IMR-90 (cell line): ENCODE data around the gene FES. TPM values are rescaled to one million over a fixed set of nuclear protein-coding genes. Genes with fewer than 3 reads are reported as not detected.

ENCODE experiments used
- ATAC-seq: fragments of 200-7000 bp; cut with Tn5 transposase; 2 replicates; pipeline ENCODE4 v1.9.1; 2020; ENCODE audit warnings: low read depth, mild to moderate bottlenecking, moderate library complexity
- BruUV-seq: library from RNA; stranded (reverse); fragments of 400-500 nt; replicated peaks from 2 replicates; lab custom pipeline; 2021; lab: Mats Ljungman, UMichigan
- CTCF ChIA-PET: fragments of 300-600 bp; formaldehyde crosslinking; extraction: SDS; loops from one replicate; lab custom pipeline; 2021; ENCODE audit warnings: antibody characterized with exemption; lab: Yijun Ruan, JAX
- POLR2A ChIA-PET: fragments of 300-600 bp; sonication (Branson Sonifier 250); formaldehyde crosslinking; loops from one replicate; lab custom pipeline; 2022; ENCODE audit warnings: antibody characterized with exemption; ENCODE audit not compliant: unreplicated experiment; lab: Charles Lee
- DNase-seq: peaks from one replicate; pipeline ENCODE4 v3.0.0; 2013
- H2AFZ ChIP-seq: replicated peaks from 2 replicates; pipeline ENCODE3; 2013; ENCODE audit warnings: low read length, mild to moderate bottlenecking; ENCODE audit not compliant: poor library complexity
- H2AK5ac ChIP-seq: 2 replicates; pipeline ENCODE4 v1.6.1; 2013; ENCODE audit warnings: low read depth, low read length, inconsistent platforms
- H2AK9ac ChIP-seq: replicated peaks from 2 replicates; pipeline ENCODE3; 2013; ENCODE audit warnings: mild to moderate bottlenecking, low read depth, low read length, moderate library complexity; ENCODE audit not compliant: poor library complexity
- H2BK120ac ChIP-seq: 2 replicates; pipeline ENCODE4 v1.6.1; 2013; ENCODE audit warnings: low read depth, low read length, inconsistent platforms
- H2BK15ac ChIP-seq: 3 replicates; pipeline ENCODE4 v1.6.1; 2013; ENCODE audit warnings: low read depth, low read length, inconsistent platforms
- H2BK20ac ChIP-seq: 2 replicates; pipeline ENCODE4 v1.6.1; 2013; ENCODE audit warnings: low read depth, mild to moderate bottlenecking, inconsistent platforms, low read length, moderate library complexity
- H2BK5ac ChIP-seq: 2 replicates; pipeline ENCODE4 v1.6.1; 2013; ENCODE audit warnings: mild to moderate bottlenecking, low read depth, low read length, inconsistent platforms; ENCODE audit not compliant: poor library complexity, severe bottlenecking
- H3K14ac ChIP-seq: replicated peaks from 2 replicates; pipeline ENCODE4 v1.6.1; 2013; ENCODE audit warnings: low read depth, low read length, inconsistent platforms
- H3K18ac ChIP-seq: 2 replicates; pipeline ENCODE4 v1.6.1; 2013; ENCODE audit warnings: low read depth, low read length, control low read depth
- H3K23ac ChIP-seq: 2 replicates; pipeline ENCODE4 v1.6.1; 2013; ENCODE audit warnings: low read depth, low read length, inconsistent platforms
- H3K27ac ChIP-seq: 2 replicates; pipeline ENCODE4 v1.5.1; 2013; ENCODE audit warnings: mild to moderate bottlenecking, control low read depth, low read length; ENCODE audit not compliant: insufficient read depth
- H3K27me3 ChIP-seq: 2 replicates; pipeline ENCODE4 v1.6.1; 2013; ENCODE audit warnings: low read length; ENCODE audit not compliant: control insufficient read depth, insufficient read depth
- H3K36me3 ChIP-seq: 2 replicates; pipeline ENCODE4 v1.6.1; 2013; ENCODE audit warnings: low read length, mixed read lengths; ENCODE audit not compliant: control insufficient read depth, insufficient read depth
- H3K4ac ChIP-seq: 2 replicates; pipeline ENCODE4 v1.6.1; 2013; ENCODE audit warnings: low read depth, low read length, inconsistent platforms
- H3K4me1 ChIP-seq: 2 replicates; pipeline ENCODE4 v1.6.1; 2013; ENCODE audit warnings: low read length, mixed read lengths; ENCODE audit not compliant: control insufficient read depth, insufficient read depth
- H3K4me2 ChIP-seq: 2 replicates; pipeline ENCODE4 v1.6.1; 2013; ENCODE audit warnings: low read depth, mild to moderate bottlenecking, control low read depth, low read length, moderate library complexity
- H3K4me3 ChIP-seq: 2 replicates; pipeline ENCODE4 v1.5.1; 2013; ENCODE audit warnings: low read depth, mild to moderate bottlenecking, control low read depth, low read length, moderate library complexity; ENCODE audit not compliant: insufficient read depth
- H3K56ac ChIP-seq: 2 replicates; pipeline ENCODE4 v1.6.1; 2013; ENCODE audit warnings: low read length, inconsistent platforms; ENCODE audit not compliant: insufficient read depth; ENCODE audit errors: extremely low read depth
- H3K79me1 ChIP-seq, 2 experiments: 2 replicates each; pipeline ENCODE4 v1.6.1; 2013; ENCODE audit warnings: low read length in 2 of 2, inconsistent platforms in 1 of 2, low read depth in 1 of 2
- H3K9ac ChIP-seq: 2 replicates; pipeline ENCODE4 v1.6.1; 2013; ENCODE audit warnings: low read depth, low read length, control low read depth
- H3K9me1 ChIP-seq: 2 replicates; pipeline ENCODE4 v1.6.1; 2013; ENCODE audit warnings: low read length, inconsistent platforms; ENCODE audit not compliant: insufficient read depth
- H3K9me3 ChIP-seq: 2 replicates; pipeline ENCODE4 v1.6.1; 2013; ENCODE audit warnings: low read length; ENCODE audit not compliant: control insufficient read depth, insufficient read depth
- H4K20me1 ChIP-seq: 2 replicates; pipeline ENCODE4 v1.6.1; 2013; ENCODE audit warnings: low read length, inconsistent platforms; ENCODE audit not compliant: insufficient read depth
- H4K5ac ChIP-seq: 2 replicates; pipeline ENCODE4 v1.6.1; 2013; ENCODE audit warnings: mild to moderate bottlenecking, low read depth, low read length, control low read depth
- H4K8ac ChIP-seq, 2 experiments: 2 replicates each; pipeline ENCODE4 v1.6.1; 2013; ENCODE audit warnings: low read depth in 2 of 2, low read length in 2 of 2, control low read depth in 1 of 2, inconsistent platforms in 1 of 2
- H4K91ac ChIP-seq: 2 replicates; pipeline ENCODE4 v1.6.1; 2013; ENCODE audit warnings: low read depth, low read length, inconsistent platforms; ENCODE audit not compliant: insufficient read depth
- CEBPB ChIP-seq: IDR thresholded peaks from 2 replicates; pipeline ENCODE4 v1.6.1; 2012; ENCODE audit warnings: low read depth, low read length, improper control_type of control experiment
- ELK1 ChIP-seq: fragments of 150-350 bp; IDR thresholded peaks from 2 replicates; pipeline ENCODE4 v1.6.1; 2016; ENCODE audit warnings: low read depth, mild to moderate bottlenecking, low read length, moderate library complexity, borderline replicate concordance
- FOS ChIP-seq: fragments of 150-350 bp; IDR thresholded peaks from 2 replicates; pipeline ENCODE4 v1.6.1; 2016; ENCODE audit warnings: low read depth, low read length
- MAZ ChIP-seq: IDR thresholded peaks from 2 replicates; pipeline ENCODE4 v1.6.1; 2012; ENCODE audit warnings: low read depth, mild to moderate bottlenecking, low read length, improper control_type of control experiment, moderate library complexity, borderline replicate concordance
- MXI1 ChIP-seq: IDR thresholded peaks from 2 replicates; pipeline ENCODE4 v1.6.1; 2012; ENCODE audit warnings: low read depth, mild to moderate bottlenecking, low read length, moderate library complexity, borderline replicate concordance
- NFE2L2 ChIP-seq: fragments of 150-350 bp; IDR thresholded peaks from 2 replicates; pipeline ENCODE4 v1.6.1; 2016; ENCODE audit warnings: low read depth, mild to moderate bottlenecking, low read length
- SMC3 ChIP-seq: fragments of 150-350 bp; IDR thresholded peaks from 2 replicates; pipeline ENCODE4 v1.6.1; 2016; ENCODE audit warnings: low read depth, mild to moderate bottlenecking, antibody characterized with exemption, low read length, moderate library complexity
- WGBS, 2 experiments: methylation state at CpG; one replicate each; pipeline versions ENCODE4 v1.1.5 to v1.1.7; 2013; ENCODE audit warnings: missing lambda C conversion rate in 2 of 2; ENCODE audit not compliant: insufficient read length in 1 of 2; ENCODE audit errors: extremely low coverage in 2 of 2; 5-methylcytosine and 5-hydroxymethylcytosine counted together
- dilution Hi-C: fragments of 300-500 bp; cut with HindIII; formaldehyde crosslinking; loops from one replicate; pipeline ENCODE4 v1.14.3; 2018; ENCODE audit warnings: low sequenced_read_pairs; ENCODE audit not compliant: unreplicated experiment
- in situ Hi-C: fragments of 300-500 bp; cut with MboI; formaldehyde crosslinking; loops from 3 replicates; pipeline ENCODE4 v1.14.3; 2019; ENCODE audit warnings: low sequenced_read_pairs, inconsistent platforms, mixed read lengths
- intact Hi-C: fragments of 100-400 bp; cut with micrococcal nuclease; formaldehyde crosslinking; loops from 2 replicates; pipeline ENCODE4 v1.10.0; 2022
- polyA plus RNA-seq, 3 experiments: library from polyadenylated mRNA; depleted of rRNA; stranded (reverse); fragments of >200 nt; gene quantifications; 2 replicates each; pipeline ENCODE4 v1.2.3, GENCODE V29; 2012; ENCODE audit warnings: low replicate concordance in 1 of 3
- total RNA-seq: library from RNA; depleted of rRNA; stranded (reverse); fragments of >200 nt; gene quantifications from 2 replicates; pipeline ENCODE4 v1.2.3, GENCODE V29; 2012

FES gene
- total and polyA plus RNA-seq, 2 of the 4 experiments (the other 2 are of a cell fraction) = 10.5 to 11.7 TPM

GRCh38 chr15:90891346-90891949, 7.1 kb downstream of the FES start:
- Histone ChIP-seq H2BK120ac (no peak overlapping the region), H3K9me3 (no peaks in the 10 kb centered on the region), H3K56ac (no peak overlapping the region), H2BK20ac (no peak overlapping the region), H4K8ac (no peak overlapping the region), H3K4me1 (no peaks in the 10 kb centered on the region), H2BK15ac (no peak overlapping the region), H3K4me2 (no peak overlapping the region), H3K4me3 (no peak overlapping the region), H3K79me1 (peaks cover 0 to 2% of the 10 kb centered on the region in 2 experiments; a peak in 2 of 4 replicates), H3K18ac (no peak overlapping the region), H2AK5ac (no peak overlapping the region), H3K9ac (no peak overlapping the region), H3K4ac (no peak overlapping the region), H2AK9ac (no peak overlapping the region), H2AFZ (no peak overlapping the region), H3K9me1 (peaks cover 3% of the 10 kb centered on the region; the same call in 1 of the 2 replicates), H3K27me3 (no peaks in the 10 kb centered on the region), H4K20me1 (no peaks in the 10 kb centered on the region), H4K5ac (no peak overlapping the region), H4K91ac (no peak overlapping the region), H3K36me3 (peaks cover 28% of the 10 kb centered on the region), H3K27ac (no peak overlapping the region), H3K23ac (no peak overlapping the region), H2BK5ac (no peak overlapping the region), H3K14ac (no peak overlapping the region)
- BruUV-seq = no TSS peak
- intact Hi-C loops = no loop called here
- POLR2A ChIA-PET = no interaction called here
- no peak for ATAC-seq
- WGBS, 2 experiments = 100% methylated on average over 1 of the region's 8 CpGs; no CpG with 5 or more reads in 1 of the 2 experiments
- CTCF ChIA-PET = no interaction called here
- no peak for DNase-seq
- in situ Hi-C loops = loop anchor here (25.0 kb wide), 1 partner anchor 579 kb away; no protein-coding TSS in a partner anchor
- TF ChIP-seq FOS (no peak), CEBPB (no peak), SMC3 (no peak), MAZ (no peak), MXI1 (no peak), ELK1 (no peak), NFE2L2 (no peak)
- dilution Hi-C loops = no loop called here
